Neuron (in vitro differentiated cells): Measurements from ENCODE around the gene HTT.

Experiments used
- H2AFZ ChIP-seq: one replicate; pipeline ENCODE4 v1.6.1; 2013; ENCODE audit warnings: low read depth, mild to moderate bottlenecking, inconsistent platforms, low read length, moderate library complexity
- H3K27me3 ChIP-seq: one replicate; pipeline ENCODE4 v1.6.1; 2013; ENCODE audit warnings: low read length; ENCODE audit not compliant: insufficient read depth
- H3K36me3 ChIP-seq: one replicate; pipeline ENCODE4 v1.6.1; 2013; ENCODE audit warnings: low read length; ENCODE audit not compliant: insufficient read depth
- H3K4me1 ChIP-seq: one replicate; pipeline ENCODE4 v1.6.1; 2013; ENCODE audit warnings: low read length; ENCODE audit not compliant: insufficient read depth
- H3K4me3 ChIP-seq: 2 replicates; pipeline ENCODE4 v1.5.1; 2013; ENCODE audit warnings: mild to moderate bottlenecking, low read length, moderate library complexity
- H3K9me3 ChIP-seq: one replicate; pipeline ENCODE4 v1.6.1; 2013; ENCODE audit warnings: low read length

The HTT gene

DNA sequence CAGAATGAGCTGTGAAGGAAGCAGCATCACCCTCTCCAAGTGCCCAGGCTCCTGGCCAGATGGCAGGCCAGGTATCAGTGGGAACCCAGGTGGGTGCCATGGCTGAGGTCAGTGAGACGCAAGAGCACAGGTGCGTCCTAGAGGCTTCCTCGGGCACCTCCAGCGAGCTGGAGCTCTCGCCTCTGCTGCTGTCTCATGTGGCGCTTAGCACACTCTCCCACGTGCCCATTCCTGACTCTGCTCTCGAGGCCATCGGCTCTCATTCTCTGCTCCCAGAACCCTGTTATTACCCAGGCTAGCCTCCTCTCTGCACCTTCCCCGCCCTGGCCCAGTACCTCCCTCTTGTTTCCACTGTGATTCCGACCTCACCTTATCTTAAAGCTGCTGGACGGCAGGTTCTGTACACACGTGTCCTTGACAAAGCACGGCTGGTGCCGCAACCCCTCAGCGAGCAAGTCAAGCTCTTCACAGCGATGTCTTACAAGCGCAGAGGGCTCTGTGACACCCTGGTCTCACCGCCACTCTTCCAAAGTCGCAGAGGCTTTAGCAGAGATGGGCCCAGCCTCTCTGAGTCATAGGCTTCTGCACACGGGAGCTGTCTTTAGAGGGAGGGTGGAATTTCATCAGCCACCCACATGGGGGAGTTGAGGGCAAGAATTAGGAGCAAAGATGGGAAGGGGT is 159.1 kb downstream of the HTT start:
- Histone ChIP-seq H3K36me3 (peaks cover 80% of the 10 kb centered on the region), H2AFZ (no peak overlapping the region), H3K4me1 (no peaks in the 10 kb centered on the region), H3K27me3 (no peaks in the 10 kb centered on the region), H3K4me3 (no peak overlapping the region), H3K9me3 (no peaks in the 10 kb centered on the region)

DNA sequence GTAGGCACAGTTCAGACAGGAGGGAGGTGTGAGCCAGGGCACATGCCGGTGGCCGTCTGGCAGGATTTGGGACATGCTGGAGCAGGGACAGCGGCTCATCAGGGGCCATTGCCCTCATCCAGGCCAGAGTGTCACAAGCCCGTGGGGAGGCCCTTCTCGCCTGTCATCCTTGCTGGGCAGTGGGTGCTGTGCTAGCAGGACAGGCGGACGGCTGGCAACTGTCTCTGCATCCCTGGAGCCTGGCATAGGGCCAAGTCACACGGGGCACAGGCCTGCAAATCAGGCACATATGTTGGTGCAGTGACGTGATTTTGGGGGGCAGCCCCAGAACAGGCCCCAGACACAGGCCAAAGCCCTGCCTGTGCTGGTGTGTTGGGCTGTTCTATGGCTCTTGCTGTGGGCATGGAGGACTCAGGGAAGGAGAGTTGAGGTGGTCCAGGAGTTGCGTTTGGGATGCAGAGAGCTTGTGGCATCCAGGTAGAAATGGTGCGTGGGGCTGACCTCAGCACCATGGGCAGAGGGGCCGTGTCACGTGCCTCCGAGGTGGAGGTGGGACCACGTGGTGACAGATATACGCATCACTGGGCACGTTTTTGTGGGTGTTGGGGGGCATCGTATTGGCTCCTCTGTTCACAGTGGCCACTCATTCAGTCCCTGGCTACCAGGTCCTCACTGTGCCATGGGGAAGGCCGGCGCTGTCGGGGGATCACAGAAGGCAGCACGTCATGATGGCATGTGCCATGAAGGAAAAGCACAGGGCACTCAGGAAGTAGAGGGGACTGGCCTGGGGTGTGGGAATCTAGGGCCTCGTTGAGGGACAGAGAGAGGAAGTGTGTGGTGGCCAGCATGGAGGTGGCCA is 159.9 kb downstream of the HTT start:
- Histone ChIP-seq H3K27me3 (no peaks in the 10 kb centered on the region), H3K36me3 (peaks cover 79% of the 10 kb centered on the region), H3K4me1 (no peaks in the 10 kb centered on the region), H3K4me3 (no peak overlapping the region), H3K9me3 (no peaks in the 10 kb centered on the region), H2AFZ (no peak overlapping the region)

DNA sequence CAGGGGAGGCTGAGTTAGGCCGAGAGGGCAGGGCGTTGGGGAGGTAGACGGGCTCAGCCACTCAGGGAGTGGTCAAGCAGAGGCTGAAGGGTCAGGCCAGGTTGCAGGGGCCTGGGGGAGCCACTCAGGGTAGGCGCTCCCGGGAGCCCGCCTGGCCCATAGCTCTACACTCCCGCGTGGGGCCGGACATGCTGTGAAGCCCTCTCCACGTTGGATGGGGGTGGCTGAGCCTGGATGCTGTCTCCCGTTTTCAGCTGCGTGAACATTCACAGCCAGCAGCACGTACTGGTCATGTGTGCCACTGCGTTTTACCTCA is 160.5 kb downstream of the HTT start:
- Histone ChIP-seq H3K9me3 (no peaks in the 10 kb centered on the region), H3K4me1 (no peaks in the 10 kb centered on the region), H3K36me3 (peaks cover 79% of the 10 kb centered on the region), H2AFZ (no peak overlapping the region), H3K4me3 (no peak overlapping the region), H3K27me3 (no peaks in the 10 kb centered on the region)

DNA sequence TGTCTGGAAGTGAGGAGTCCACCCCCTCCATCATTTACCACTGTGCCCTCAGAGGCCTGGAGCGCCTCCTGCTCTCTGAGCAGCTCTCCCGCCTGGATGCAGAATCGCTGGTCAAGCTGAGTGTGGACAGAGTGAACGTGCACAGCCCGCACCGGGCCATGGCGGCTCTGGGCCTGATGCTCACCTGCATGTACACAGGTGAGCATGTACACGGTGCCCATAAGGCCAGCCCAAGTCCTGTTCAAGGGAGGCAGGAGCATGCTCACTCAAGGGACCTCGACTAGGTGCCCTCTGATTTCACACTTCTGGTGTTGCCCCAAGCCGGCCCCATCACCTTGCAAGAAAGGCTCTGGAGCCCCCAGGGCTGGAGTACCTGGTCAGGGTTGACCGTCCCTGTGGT is 161.1 kb downstream of the HTT start:
- Histone ChIP-seq H3K4me1 (no peaks in the 10 kb centered on the region), H3K36me3 (peaks cover 78% of the 10 kb centered on the region), H3K9me3 (no peaks in the 10 kb centered on the region), H2AFZ (no peak overlapping the region), H3K4me3 (no peak overlapping the region), H3K27me3 (no peaks in the 10 kb centered on the region)

DNA sequence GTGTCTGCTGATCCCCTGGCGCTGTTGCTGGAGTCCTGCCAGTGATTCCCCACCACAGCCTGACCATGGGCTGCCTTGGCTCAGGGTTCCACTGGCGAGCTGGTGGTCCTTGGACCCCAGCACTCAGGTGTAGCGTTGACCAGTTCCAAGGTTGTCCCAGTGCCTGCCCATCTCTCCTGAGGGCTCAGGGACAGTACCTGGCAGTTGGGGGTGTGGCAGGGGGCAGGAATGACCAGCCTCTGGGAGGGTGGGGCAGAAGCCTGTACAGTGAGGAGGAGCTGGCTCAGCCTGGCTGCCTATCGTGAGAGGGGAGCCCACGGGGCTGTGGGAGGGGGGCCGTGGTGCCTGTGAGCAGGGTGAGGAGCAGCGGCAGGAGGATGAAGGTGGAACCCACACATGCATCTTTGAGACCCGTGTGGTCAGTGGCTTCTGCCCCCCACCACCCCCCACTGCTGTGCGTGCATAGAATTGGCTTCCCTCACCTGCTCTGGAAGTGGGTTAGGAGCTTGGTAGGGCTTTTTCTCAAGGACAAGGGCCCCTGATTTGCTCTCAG is 161.9 kb downstream of the HTT start:
- Histone ChIP-seq H3K4me3 (no peak overlapping the region), H3K36me3 (peaks cover 73% of the 10 kb centered on the region), H3K27me3 (no peaks in the 10 kb centered on the region), H3K9me3 (no peaks in the 10 kb centered on the region), H3K4me1 (no peaks in the 10 kb centered on the region), H2AFZ (no peak overlapping the region)

DNA sequence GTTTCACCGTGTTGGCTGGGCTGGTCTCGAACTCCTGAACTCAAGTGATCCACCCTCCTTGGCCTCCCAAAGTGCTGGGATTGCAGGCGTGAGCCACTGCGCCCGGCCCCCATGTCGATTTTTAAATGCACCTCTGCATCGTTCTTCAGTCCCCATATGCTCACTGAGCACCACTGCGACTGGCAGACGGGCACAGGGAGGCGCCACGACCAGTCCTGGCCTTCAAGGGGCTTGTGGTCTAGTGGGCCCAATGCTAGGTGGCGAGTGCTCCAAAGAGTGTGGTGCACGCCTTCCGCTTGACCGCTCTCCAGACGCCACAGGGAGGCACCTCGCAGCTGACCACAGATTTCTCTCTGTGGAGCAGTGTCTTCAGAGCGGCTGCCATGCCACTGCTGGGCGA is 162.8 kb downstream of the HTT start:
- Histone ChIP-seq H3K4me1 (no peaks in the 10 kb centered on the region), H2AFZ (no peak overlapping the region), H3K36me3 (peaks cover 75% of the 10 kb centered on the region), H3K27me3 (no peaks in the 10 kb centered on the region), H3K4me3 (no peak overlapping the region), H3K9me3 (no peaks in the 10 kb centered on the region)

DNA sequence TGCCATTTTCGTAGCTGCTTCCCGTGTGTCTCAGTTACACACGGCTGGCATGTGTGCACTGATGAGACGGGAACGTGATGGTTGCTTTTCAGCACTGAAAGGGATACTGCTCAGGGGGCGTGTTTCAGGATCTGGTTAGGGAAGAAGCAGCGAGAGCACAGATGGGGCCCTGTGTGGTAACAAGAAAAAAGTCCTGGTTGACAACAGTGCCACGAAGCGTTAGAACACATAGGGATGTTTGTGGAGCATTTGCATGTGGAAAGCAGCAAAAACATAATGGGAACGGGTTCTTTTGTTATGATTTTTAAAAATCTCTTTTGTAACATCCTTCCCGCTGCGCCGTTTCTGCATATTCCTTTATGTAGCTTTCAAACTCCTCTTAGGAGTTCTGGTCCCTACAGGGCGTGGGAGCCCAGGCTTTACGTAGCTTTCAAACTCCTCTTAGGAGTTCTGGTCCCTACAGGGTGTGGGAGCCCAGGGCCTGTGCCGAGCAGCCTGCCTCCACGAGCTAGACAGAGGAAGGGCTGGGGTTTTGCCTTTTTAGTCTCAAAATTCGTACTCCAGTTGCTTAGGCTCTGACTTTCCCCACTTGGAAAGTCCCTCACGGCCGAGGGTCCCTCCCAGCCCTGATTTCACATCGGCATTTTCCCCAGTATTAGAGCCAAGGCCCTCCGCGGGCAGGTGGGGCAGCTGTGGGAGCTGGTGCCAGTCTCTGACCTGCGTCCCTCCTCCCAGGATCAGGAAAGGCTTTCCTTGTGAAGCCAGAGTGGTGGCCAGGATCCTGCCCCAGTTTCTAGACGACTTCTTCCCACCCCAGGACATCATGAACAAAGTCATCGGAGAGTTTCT is 163.5 kb downstream of the HTT start:
- Histone ChIP-seq H3K36me3 (peaks cover 72% of the 10 kb centered on the region), H3K27me3 (no peaks in the 10 kb centered on the region), H3K4me3 (no peak overlapping the region), H3K9me3 (no peaks in the 10 kb centered on the region), H3K4me1 (no peaks in the 10 kb centered on the region), H2AFZ (no peak overlapping the region)

DNA sequence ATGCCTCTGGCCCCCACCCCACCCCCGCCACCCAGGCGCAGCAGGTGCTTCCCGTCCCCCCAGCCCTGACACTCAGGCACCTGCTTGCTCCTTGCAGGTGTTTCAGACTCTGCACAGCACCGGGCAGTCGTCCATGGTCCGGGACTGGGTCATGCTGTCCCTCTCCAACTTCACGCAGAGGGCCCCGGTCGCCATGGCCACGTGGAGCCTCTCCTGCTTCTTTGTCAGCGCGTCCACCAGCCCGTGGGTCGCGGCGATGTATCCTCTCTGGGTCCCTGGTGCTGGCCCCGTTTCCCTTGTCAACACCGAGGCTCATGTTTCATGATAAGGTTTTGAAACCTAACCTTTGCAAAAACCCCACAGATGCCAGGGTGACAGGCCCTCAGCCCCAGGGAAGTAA is 164.2 kb downstream of the HTT start:
- Histone ChIP-seq H3K27me3 (no peaks in the 10 kb centered on the region), H3K4me3 (no peak overlapping the region), H3K36me3 (peaks cover 71% of the 10 kb centered on the region), H3K9me3 (no peaks in the 10 kb centered on the region), H3K4me1 (no peaks in the 10 kb centered on the region), H2AFZ (no peak overlapping the region)

DNA sequence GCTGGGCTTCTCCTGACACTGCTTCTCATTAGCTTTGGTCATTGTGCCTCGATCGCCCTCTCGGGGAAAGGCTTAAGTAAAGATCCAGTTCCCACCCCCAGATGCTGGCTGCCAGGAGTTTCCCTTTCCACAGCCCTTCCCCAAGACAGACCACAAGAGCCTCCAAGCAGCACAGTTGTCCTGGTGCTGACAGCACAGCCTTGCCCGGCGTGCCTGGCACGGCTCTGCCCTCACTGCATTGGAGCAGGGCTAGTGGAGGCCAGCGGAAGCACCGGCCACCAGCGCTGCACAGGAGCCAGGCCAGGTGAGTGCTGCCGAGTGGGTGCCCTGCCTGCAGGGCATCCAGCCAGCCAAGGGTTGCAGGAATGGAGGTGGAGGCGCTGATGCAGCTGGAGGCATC is 164.8 kb downstream of the HTT start:
- Histone ChIP-seq H3K27me3 (no peaks in the 10 kb centered on the region), H3K9me3 (no peaks in the 10 kb centered on the region), H3K36me3 (peaks cover 66% of the 10 kb centered on the region), H3K4me3 (no peak overlapping the region), H3K4me1 (no peaks in the 10 kb centered on the region), H2AFZ (no peak overlapping the region)

DNA sequence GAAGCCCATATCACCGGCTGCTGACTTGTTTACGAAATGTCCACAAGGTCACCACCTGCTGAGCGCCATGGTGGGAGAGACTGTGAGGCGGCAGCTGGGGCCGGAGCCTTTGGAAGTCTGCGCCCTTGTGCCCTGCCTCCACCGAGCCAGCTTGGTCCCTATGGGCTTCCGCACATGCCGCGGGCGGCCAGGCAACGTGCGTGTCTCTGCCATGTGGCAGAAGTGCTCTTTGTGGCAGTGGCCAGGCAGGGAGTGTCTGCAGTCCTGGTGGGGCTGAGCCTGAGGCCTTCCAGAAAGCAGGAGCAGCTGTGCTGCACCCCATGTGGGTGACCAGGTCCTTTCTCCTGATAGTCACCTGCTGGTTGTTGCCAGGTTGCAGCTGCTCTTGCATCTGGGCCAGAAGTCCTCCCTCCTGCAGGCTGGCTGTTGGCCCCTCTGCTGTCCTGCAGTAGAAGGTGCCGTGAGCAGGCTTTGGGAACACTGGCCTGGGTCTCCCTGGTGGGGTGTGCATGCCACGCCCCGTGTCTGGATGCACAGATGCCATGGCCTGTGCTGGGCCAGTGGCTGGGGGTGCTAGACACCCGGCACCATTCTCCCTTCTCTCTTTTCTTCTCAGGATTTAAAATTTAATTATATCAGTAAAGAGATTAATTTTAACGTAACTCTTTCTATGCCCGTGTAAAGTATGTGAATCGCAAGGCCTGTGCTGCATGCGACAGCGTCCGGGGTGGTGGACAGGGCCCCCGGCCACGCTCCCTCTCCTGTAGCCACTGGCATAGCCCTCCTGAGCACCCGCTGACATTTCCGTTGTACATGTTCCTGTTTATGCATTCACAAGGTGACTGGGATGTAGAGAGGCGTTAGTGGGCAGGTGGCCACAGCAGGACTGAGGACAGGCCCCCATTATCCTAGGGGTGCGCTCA is 165.8 kb downstream of the HTT start:
- Histone ChIP-seq H3K27me3 (no peaks in the 10 kb centered on the region), H3K4me1 (no peaks in the 10 kb centered on the region), H3K36me3 (peaks cover 57% of the 10 kb centered on the region), H3K9me3 (no peaks in the 10 kb centered on the region), H3K4me3 (no peak overlapping the region), H2AFZ (no peak overlapping the region)

DNA sequence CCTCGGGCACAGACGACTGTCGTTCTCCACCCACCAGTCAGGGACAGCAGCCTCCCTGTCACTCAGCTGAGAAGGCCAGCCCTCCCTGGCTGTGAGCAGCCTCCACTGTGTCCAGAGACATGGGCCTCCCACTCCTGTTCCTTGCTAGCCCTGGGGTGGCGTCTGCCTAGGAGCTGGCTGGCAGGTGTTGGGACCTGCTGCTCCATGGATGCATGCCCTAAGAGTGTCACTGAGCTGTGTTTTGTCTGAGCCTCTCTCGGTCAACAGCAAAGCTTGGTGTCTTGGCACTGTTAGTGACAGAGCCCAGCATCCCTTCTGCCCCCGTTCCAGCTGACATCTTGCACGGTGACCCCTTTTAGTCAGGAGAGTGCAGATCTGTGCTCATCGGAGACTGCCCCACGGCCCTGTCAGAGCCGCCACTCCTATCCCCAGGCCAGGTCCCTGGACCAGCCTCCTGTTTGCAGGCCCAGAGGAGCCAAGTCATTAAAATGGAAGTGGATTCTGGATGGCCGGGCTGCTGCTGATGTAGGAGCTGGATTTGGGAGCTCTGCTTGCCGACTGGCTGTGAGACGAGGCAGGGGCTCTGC is 166.5 kb downstream of the HTT start:
- no peak overlapping the region for H3K4me3 ChIP-seq
- no peaks in the 10 kb centered on the region for H3K4me1 ChIP-seq
- peaks cover 50% of the 10 kb centered on the region for H3K36me3 ChIP-seq
- no peak overlapping the region for H2AFZ ChIP-seq
- no peaks in the 10 kb centered on the region for H3K27me3 ChIP-seq
- H3K9me3 ChIP-seq = no peaks in the 10 kb centered on the region

DNA sequence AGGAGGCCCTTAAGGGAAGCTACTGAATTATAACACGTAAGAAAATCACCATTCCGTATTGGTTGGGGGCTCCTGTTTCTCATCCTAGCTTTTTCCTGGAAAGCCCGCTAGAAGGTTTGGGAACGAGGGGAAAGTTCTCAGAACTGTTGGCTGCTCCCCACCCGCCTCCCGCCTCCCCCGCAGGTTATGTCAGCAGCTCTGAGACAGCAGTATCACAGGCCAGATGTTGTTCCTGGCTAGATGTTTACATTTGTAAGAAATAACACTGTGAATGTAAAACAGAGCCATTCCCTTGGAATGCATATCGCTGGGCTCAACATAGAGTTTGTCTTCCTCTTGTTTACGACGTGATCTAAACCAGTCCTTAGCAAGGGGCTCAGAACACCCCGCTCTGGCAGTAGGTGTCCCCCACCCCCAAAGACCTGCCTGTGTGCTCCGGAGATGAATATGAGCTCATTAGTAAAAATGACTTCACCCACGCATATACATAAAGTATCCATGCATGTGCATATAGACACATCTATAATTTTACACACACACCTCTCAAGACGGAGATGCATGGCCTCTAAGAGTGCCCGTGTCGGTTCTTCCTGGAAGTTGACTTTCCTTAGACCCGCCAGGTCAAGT is 167.5 kb downstream of the HTT start:
- Histone ChIP-seq H3K4me3 (no peak overlapping the region), H3K27me3 (no peaks in the 10 kb centered on the region), H3K4me1 (no peaks in the 10 kb centered on the region), H2AFZ (no peak overlapping the region), H3K9me3 (no peaks in the 10 kb centered on the region), H3K36me3 (peaks cover 42% of the 10 kb centered on the region)
